ENCODE data around the gene CEP250. TPM values are rescaled to one million over a fixed set of nuclear protein-coding genes. Genes with fewer than 3 reads are reported as not detected.

CEP250 gene
- 10 to 100 TPM; 56.8 to 75.4 TPM for total RNA-seq

GRCh38 chr20:35454881-35455609 lies at the start of gene CEP250:
TSS of gene CEP250 (plus strand) at chr20:35455598. CDS start at chr20:35462368, 6,770 bp downstream.
- Mint-ChIP-seq H3K27ac (peak within 1 kb of the TSS; percentile 99), H3K4me1 (peaks cover 36% of the 10 kb centered on the region), H3K4me3 (peak within 1 kb of the TSS; percentile 92), H3K27me3 (no peaks in the 10 kb centered on the region), H3K9me3 (no peaks in the 10 kb centered on the region), H3K36me3 (ENCODE audit: low read depth) (no peaks in the 10 kb centered on the region)
- ChIA-PET CTCF (interaction anchor here (0.5 to 5.1 kb wide), 11 partner anchors 8 to 1928 kb away, joined by 3 to 26 read pairs (median 5); partner anchors contain the start of gene SCAND1), POLR2A (interaction anchor here (1.0 to 1.2 kb wide), 3 partner anchors 150 to 177 kb away, joined by 3 to 4 read pairs (median 3); partner anchors contain the start of gene MMP24OS)
- peak; percentile 95 for DNase-seq

- Mint-ChIP-seq H3K27me3 (no peaks in the 10 kb centered on the region), H3K9me3 (peaks cover 10% of the 10 kb centered on the region), H3K36me3 (ENCODE audit: low read depth) (peaks cover 48% of the 10 kb centered on the region), H3K27ac (no peak overlapping the region), H3K4me1 (peaks cover 39% of the 10 kb centered on the region), H3K4me3 (no peak overlapping the region)
- ChIA-PET CTCF (no interaction called here), POLR2A (no interaction called here)
- DNase-seq: no peak
Observed at GRCh38 chr20:35405775-35406174, 49.6 kb upstream of the CEP250 start.

GRCh38 chr20:35408270-35408669 lies 47.1 kb upstream of the CEP250 start:
- Mint-ChIP-seq H3K36me3 (ENCODE audit: low read depth) (peaks cover 47% of the 10 kb centered on the region), H3K4me1 (peaks cover 48% of the 10 kb centered on the region), H3K27me3 (no peaks in the 10 kb centered on the region), H3K27ac (no peak overlapping the region), H3K9me3 (peaks cover 10% of the 10 kb centered on the region), H3K4me3 (no peak overlapping the region)
- DNase-seq: no peak
- POLR2A ChIA-PET: no interaction called here
- CTCF ChIA-PET: interaction anchor here (0.6 to 0.7 kb wide), 2 partner anchors 304 to 1515 kb away, joined by 3 read pairs; no protein-coding TSS in a partner anchor

GRCh38 chr20:35409542-35409941 lies 45.9 kb upstream of the CEP250 start:
- DNase-seq: no peak
- Mint-ChIP-seq H3K4me1 (peaks cover 42% of the 10 kb centered on the region), H3K36me3 (ENCODE audit: low read depth) (peaks cover 43% of the 10 kb centered on the region), H3K27ac (no peak overlapping the region), H3K27me3 (peaks cover 4% of the 10 kb centered on the region), H3K9me3 (peaks cover 10% of the 10 kb centered on the region), H3K4me3 (no peak overlapping the region)
- ChIA-PET CTCF (no interaction called here), POLR2A (no interaction called here)

- no peak for DNase-seq
- Mint-ChIP-seq H3K4me1 (peaks cover 33% of the 10 kb centered on the region), H3K36me3 (ENCODE audit: low read depth) (peaks cover 33% of the 10 kb centered on the region), H3K27me3 (peaks cover 6% of the 10 kb centered on the region), H3K9me3 (peaks cover 10% of the 10 kb centered on the region), H3K4me3 (peak overlapping the region; percentile 89), H3K27ac (peak overlapping the region; percentile 98)
- POLR2A ChIA-PET: no interaction called here
- CTCF ChIA-PET: no interaction called here
Observed at GRCh38 chr20:35410613-35411012, 44.8 kb upstream of the CEP250 start.

- H3K4me1 Mint-ChIP-seq: no peaks in the 10 kb centered on the region
- no peaks in the 10 kb centered on the region for H3K36me3 Mint-ChIP-seq (ENCODE audit: low read depth)
- ChIA-PET POLR2A (no interaction called here), CTCF (interaction anchor here (0.5 kb wide), 1 partner anchor 469 kb away, joined by 3 read pairs; no protein-coding TSS in a partner anchor)
- peaks cover 18% of the 10 kb centered on the region for H3K27me3 Mint-ChIP-seq
- no peak for DNase-seq
- no peak overlapping the region for H3K4me3 Mint-ChIP-seq
- H3K9me3 Mint-ChIP-seq: no peaks in the 10 kb centered on the region
- no peak overlapping the region for H3K27ac Mint-ChIP-seq
Observed at GRCh38 chr20:35421322-35421721, 34.1 kb upstream of the CEP250 start.

- H3K36me3 Mint-ChIP-seq (ENCODE audit: low read depth): no peaks in the 10 kb centered on the region
- H3K4me1 Mint-ChIP-seq: peaks cover 6% of the 10 kb centered on the region
- no peak overlapping the region for H3K4me3 Mint-ChIP-seq
- DNase-seq: no peak
- no peaks in the 10 kb centered on the region for H3K27me3 Mint-ChIP-seq
- ChIA-PET CTCF (interaction anchor here (0.7 to 1.0 kb wide), 4 partner anchors 15 to 127 kb away, joined by 3 to 5 read pairs (median 3); no protein-coding TSS in a partner anchor), POLR2A (no interaction called here)
- no peak overlapping the region for H3K27ac Mint-ChIP-seq
- no peaks in the 10 kb centered on the region for H3K9me3 Mint-ChIP-seq
Observed at GRCh38 chr20:35431621-35432429, 23.6 kb upstream of the CEP250 start.

- Mint-ChIP-seq H3K36me3 (ENCODE audit: low read depth) (no peaks in the 10 kb centered on the region), H3K4me3 (no peak overlapping the region), H3K9me3 (no peaks in the 10 kb centered on the region), H3K27me3 (no peaks in the 10 kb centered on the region), H3K27ac (no peak overlapping the region), H3K4me1 (peaks cover 6% of the 10 kb centered on the region)
- ChIA-PET POLR2A (interaction anchor here (1.1 kb wide), 1 partner anchor 122 kb away, joined by 4 read pairs; no protein-coding TSS in a partner anchor), CTCF (interaction anchor here (0.8 to 1.0 kb wide), 2 partner anchors 66 to 128 kb away, joined by 3 read pairs; no protein-coding TSS in a partner anchor)
- DNase-seq: peak; percentile 21
Observed at GRCh38 chr20:35432430-35432735, 23.0 kb upstream of the CEP250 start.

GRCh38 chr20:35433337-35433736 lies 22.1 kb upstream of the CEP250 start:
- H3K27ac Mint-ChIP-seq: no peak overlapping the region
- no peak overlapping the region for H3K4me3 Mint-ChIP-seq
- no peaks in the 10 kb centered on the region for H3K36me3 Mint-ChIP-seq (ENCODE audit: low read depth)
- DNase-seq: no peak
- H3K27me3 Mint-ChIP-seq: no peaks in the 10 kb centered on the region
- no peaks in the 10 kb centered on the region for H3K9me3 Mint-ChIP-seq
- peaks cover 6% of the 10 kb centered on the region for H3K4me1 Mint-ChIP-seq
- POLR2A ChIA-PET: interaction anchor here (1.1 kb wide), 1 partner anchor 123 kb away, joined by 4 read pairs; no protein-coding TSS in a partner anchor
- CTCF ChIA-PET: no interaction called here

- POLR2A ChIA-PET: no interaction called here
- Mint-ChIP-seq H3K9me3 (no peaks in the 10 kb centered on the region), H3K27ac (no peak overlapping the region), H3K36me3 (ENCODE audit: low read depth) (no peaks in the 10 kb centered on the region), H3K27me3 (no peaks in the 10 kb centered on the region), H3K4me3 (no peak overlapping the region), H3K4me1 (peaks cover 9% of the 10 kb centered on the region)
- CTCF ChIA-PET: interaction anchor here (0.6 to 0.8 kb wide), 2 partner anchors 131 to 740 kb away, joined by 3 to 4 read pairs; no protein-coding TSS in a partner anchor
- DNase-seq: no peak
Observed at GRCh38 chr20:35434085-35435005, 21.1 kb upstream of the CEP250 start.

- Mint-ChIP-seq H3K4me1 (peaks cover 9% of the 10 kb centered on the region), H3K27ac (no peak overlapping the region), H3K9me3 (no peaks in the 10 kb centered on the region), H3K27me3 (peaks cover 8% of the 10 kb centered on the region), H3K4me3 (no peak overlapping the region), H3K36me3 (ENCODE audit: low read depth) (no peaks in the 10 kb centered on the region)
- ChIA-PET POLR2A (no interaction called here), CTCF (interaction anchor here (1.0 to 1.7 kb wide), 2 partner anchors 27 to 132 kb away, joined by 3 to 4 read pairs; no protein-coding TSS in a partner anchor)
- no peak for DNase-seq
Observed at GRCh38 chr20:35436177-35436573, 19.2 kb upstream of the CEP250 start.

- H3K9me3 Mint-ChIP-seq: no peaks in the 10 kb centered on the region
- peaks cover 5% of the 10 kb centered on the region for H3K4me1 Mint-ChIP-seq
- H3K27ac Mint-ChIP-seq: no peak overlapping the region
- H3K36me3 Mint-ChIP-seq (ENCODE audit: low read depth): no peaks in the 10 kb centered on the region
- CTCF ChIA-PET: interaction anchor here (0.6 to 1.7 kb wide), 2 partner anchors 26 to 324 kb away, joined by 3 to 4 read pairs; no protein-coding TSS in a partner anchor
- POLR2A ChIA-PET: no interaction called here
- peaks cover 10% of the 10 kb centered on the region for H3K27me3 Mint-ChIP-seq
- H3K4me3 Mint-ChIP-seq: no peak overlapping the region
- DNase-seq: no peak
Observed at GRCh38 chr20:35437599-35437998, 17.8 kb upstream of the CEP250 start.
